Dermis blood vessel endothelial cell (primary cell): Measurements from ENCODE around the gene RPS19. TPM values are rescaled to one million over a fixed set of nuclear protein-coding genes. Genes with fewer than 3 reads are reported as not detected.

Experiments
- DNase-seq: peaks from one replicate; pipeline ENCODE4 v3.0.0; 2010
- total RNA-seq: library from RNA; depleted of rRNA; stranded (reverse); fragments of >200 nt; gene quantifications from 2 replicates; pipeline ENCODE4 v1.2.3, GENCODE V29; 2014

Gene RPS19
- total RNA-seq, 1 donor from 2014 or later = 1,770 TPM

DNA sequence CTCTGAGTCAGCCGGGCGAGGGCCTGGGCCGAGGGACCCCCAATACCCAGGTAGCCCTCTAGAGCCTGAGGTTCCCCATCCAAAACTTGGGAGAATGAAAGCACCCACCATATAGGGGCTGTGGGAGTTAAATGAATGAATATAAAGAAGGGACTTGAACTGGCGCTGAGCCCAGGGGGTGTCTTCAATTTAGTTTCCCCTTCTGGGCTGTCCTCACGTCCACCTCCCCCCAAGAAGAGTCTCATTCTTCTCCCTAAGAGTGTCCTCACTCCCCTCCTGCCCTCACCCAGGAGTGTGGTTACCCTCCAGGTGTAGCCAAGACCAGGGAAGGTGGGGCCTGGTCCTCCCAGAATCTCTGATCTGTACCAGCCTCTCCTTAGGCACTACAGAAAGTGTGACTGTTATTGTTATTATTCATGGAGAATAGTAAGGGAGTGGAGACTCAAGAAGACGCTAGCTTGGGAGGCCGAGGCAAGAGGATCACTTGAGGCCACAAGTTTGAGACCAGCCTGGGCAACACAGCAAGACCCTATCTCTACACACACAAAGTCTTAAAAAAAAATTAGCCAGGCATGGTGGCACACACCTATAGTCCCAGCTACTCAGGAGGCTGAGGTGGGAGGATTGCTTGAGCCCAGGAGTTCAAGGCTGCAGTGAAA, 19.7 kb downstream of the RPS19 start:
- no peak for DNase-seq

DNA sequence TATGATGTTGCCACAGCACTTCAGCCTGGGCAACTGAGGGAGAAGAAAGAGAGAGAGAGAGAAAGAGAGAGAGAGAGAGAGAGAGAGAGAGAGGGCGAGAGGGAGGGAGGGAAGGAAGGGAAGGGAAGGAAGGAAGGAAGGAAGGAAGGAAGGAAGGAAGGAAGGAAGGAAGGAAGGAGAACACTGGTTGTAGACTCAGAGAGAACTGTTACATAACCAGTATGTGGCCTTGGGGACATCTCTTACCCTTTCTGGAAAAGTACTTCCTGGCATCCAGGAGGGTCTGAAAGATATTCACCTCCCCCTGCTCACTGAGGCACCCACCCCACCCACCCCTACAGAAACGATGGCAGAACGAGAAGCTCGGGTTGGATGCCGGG, 20.3 kb downstream of the RPS19 start:
- DNase-seq = no peak

DNA sequence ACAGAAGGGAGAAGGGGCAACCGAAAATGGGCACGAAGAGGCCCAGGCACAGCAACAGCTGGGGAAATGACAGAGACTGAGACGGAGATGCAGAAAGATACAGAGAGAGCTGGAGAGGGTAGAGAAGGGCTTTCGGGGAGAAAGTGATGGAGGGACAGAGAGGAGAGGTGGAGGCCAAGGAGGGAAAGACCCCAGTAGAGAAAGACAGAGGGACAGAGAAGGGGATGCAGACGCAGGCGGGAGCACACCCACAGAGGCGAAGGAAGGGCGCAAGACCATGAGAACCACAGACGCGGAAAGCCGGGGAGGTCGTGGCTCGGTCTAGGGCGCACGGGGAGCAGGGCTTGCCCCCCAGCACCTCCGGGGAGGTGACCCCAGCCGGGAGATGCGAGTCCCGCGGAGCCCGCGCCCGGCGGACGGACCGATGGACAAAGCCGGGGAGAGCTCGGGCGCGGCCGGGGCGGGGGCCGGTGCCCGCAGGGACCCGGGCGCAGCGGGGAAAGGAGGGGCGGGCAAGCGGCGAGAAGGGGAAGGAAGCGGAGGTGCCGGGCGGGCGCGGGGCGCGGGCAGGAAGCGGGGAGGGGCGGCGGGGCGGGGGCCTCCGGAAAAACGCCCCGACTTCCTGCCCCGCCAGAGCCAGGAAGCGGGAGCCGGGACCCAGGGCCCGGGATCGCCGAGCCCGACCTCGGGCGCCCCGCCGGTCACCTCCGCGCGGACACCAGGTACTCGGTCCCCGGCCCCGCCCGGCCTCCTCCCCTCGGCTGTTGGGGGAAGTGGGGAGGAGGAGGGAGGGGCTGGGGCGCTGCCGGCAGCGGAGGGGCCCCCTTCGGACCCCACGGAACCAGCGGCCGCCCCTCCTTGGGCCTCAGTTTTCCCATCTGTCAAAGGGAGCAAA, 22.8 kb downstream of the RPS19 start, which contains the start of gene ARHGEF1:
Gene ARHGEF1 (plus strand): TSS at position 617 of the 895 bp plus-strand sequence. CDS start 4,899 bp downstream, outside the sequence.
- DNase-seq = peak; percentile 29

DNA sequence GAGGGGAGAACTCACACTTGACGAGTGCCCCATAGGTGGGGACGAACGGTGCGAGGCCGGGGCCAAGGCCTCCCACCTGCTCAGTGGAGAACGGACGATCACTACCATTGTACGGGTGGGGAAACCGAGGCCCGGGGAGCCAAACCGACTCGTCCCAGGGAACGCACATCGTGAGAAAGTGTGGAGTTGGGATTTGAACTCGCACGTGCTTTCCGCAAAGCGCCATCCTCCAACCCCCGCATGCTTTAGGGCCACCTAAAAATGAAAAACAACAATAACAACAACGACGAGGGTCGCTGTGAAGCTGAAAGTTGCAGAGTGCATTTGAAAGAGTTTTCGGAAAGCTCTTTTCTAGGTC, 23.4 kb downstream of the RPS19 start:
- peak; percentile 21 for DNase-seq

DNA sequence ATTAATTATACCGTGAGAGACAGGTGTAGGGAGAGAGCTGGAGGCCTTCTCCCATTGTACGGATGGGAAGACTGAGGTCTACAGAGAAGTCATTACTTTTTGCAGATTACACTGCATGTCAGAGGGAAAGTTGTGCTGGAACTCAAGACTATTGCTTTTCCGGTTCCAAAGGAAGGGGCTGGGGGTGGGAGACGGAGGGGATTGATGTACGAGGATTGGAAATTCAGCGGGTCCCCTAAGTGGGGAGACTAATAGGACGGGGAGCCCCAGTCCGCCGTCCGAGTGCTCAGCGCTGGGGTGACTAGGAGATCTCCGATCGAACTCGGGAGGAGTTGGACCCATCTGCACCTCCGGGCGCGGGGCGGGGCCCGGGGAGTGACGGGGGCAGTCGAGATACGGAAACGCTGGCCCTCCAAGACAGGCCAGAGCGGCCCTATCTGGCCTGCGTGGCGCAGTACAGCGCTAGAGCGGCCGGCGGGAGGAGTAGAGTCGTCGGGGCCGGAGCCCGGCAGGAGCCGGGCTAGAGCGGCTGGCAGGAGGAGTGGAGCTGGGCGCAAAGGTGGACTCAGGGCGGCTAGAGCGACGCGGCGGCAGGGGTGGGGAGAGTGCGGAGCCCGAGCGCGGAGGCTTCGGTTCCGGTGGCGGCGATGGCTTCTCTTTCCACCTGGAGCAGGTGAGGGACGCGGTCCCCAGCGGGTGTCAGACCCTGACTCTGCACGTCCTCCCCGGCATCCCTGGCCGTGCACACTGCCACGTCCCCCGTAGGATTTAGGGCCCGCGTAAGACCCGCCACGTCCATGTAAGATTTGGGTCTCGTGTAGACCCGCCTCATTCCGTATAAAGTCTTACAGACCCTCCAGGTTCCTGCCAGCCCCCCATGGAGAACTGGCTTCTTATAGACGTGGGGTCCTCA, 24.0 kb downstream of the RPS19 start:
- peak; percentile 96 for DNase-seq

DNA sequence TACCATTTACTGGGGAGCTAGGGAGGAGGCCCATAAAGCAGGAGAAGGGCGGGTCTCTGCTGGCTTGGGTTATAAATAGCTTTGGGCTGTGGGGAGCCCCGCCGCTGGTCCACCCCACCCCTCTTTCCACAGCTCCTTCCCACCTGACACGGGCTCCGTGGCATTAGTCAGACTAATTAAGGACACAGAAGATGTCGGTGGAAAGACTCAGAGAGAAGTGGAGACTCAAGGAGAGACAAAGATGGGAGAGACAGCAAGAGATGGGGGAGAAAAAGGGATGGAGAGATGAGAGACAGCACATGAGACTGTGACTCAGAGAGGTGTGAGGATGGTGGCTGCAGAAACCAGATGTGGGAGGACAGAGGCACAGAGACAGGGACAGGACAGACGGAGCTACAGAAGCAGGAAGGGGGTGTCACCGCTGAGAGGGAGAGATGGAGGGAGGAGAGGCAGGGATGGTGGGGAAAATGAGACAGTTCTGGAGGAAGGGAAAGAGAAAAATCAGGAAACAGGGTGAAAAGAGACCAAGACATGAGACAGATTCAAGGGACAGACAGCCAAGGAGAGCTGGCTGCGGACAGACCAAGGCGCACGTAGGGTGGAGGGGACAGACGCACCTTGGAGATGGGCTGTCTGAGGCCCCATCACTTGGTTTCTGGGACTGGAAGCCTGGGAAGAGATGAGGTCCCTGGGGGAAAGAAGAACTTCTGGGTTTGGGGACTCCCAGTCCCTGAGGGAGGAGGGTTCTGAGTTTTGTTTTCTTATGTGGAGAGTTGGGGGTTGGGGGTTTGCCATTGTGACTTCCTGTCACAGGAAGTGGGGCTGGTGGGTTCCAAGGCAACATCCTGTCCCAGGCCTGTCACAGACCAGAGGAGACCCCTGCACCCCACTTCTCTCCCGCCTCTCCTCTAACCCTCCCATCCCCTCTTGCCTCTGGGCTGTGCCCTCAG, 27.0 kb downstream of the RPS19 start:
- DNase-seq = no peak

DNA sequence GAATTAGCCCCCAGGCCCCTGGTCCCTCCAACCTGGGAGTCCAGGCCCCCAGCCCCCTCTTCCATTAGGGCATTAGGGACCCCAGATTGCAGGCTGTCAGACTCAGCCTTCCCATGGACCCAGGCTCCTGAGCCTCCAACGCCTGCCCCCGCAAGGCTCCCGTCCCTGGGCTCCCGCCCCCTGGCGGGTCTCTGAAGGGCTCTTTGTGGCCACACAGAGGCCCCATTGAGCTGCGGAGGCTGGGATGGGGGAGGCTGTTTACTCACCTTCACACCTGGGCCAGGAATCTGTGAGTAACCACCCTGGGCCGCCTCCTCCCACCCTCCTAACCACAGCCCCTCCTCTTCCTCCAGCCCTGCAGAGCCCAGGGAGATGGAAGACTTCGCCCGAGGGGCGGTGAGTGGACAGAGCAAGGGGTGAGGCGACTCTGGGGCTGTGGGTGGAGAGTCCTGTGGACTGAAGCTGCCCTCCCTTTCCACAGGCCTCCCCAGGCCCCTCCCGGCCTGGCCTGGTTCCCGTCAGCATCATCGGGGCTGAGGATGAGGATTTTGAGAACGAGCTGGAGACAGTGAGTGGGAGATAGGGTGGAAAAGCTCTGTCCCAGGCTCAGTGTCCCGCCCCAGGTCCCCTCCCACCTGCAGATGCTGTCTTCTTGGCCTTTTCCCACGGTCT, 27.8 kb downstream of the RPS19 start:
- DNase-seq = no peak

DNA sequence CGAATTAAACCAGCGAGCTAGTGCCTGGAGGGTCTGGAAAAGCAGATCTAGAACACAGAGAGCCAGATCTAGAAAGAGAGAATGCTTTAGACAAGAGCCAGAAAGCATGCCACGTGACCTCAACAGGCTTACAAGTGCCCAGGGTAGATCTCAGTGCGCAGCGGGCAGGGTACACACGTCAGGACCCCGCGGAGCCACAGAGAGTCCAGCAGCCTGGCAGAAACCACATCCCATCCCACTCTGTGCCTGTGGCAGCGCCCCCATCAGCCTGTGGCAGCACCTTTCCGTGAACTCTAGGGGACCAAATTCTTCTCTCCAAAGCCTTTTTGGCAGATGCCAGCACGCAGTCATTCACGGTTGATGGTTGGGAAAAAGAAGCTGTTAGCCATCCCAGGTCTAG, 28.9 kb downstream of the RPS19 start:
- DNase-seq = no peak

DNA sequence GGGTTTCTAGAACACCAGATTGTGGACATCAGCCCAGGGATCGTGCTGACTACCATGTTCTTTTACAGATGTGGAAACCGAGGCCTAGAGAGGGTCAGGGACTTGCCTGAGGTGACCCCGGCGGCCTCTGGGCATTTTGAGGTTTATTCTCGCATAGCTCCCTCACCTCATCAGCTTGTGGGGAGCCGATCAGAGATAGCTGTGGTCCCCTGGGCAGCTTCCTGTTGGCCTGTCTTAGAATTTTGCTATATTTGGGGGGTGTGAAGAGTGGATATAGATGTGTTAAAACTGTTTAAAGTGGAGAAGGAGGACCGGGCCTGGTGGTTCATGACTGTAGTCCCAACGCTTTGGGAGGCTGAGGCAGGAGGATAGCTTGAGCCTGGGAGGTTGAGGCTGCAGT, 29.8 kb downstream of the RPS19 start:
- no peak for DNase-seq

DNA sequence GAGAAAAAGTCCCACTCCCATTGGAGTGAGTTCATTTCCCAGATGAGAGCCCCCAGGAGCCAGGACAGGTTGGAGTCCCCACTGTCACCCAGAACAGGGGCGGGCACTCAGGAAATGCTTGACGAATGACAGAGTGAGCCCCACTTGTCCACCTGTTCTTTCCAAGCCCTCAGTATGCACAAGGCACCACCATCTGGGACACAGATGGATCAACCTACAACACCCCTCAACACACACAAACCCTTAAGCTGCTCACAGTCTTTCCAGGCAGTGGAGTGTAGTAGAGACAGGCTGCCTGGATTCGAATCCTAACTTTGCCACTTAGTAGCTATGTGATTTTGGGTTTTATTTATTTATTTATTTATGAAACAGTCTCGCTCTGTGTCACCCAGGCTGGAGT, 30.9 kb downstream of the RPS19 start:
- no peak for DNase-seq

DNA sequence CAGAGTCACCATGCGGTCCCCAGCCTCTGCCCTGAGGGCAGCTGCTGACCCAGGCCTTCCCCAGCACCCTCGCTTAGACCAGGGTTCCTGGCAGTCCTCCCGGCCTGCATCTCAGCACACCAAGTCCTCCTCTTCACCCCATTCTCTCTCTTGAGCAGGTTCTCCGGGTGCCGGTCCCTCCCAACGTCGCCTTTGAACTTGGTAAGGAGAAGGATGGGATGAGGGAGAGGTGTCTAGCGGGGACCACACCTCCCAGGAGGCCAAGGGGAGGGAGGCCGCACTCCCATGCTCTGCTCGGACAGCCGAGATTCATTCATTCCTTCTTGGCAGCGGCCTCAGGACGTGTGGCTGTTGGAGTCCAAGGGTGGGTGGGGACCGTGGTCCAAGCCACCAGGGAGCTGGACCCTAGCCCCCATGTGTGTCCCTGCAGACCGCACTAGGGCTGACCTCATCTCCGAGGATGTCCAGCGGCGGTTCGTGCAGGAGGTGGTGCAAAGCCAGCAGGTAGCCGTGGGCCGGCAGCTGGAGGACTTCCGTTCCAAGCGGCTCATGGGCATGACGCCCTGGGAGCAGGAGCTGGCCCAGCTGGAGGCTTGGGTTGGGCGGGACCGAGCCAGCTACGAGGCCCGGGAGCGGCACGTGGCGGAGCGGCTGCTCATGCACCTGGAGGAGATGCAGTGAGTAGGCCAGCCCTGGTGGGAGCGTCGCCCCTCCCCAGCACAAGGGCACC, 32.3 kb downstream of the RPS19 start:
- no peak for DNase-seq

DNA sequence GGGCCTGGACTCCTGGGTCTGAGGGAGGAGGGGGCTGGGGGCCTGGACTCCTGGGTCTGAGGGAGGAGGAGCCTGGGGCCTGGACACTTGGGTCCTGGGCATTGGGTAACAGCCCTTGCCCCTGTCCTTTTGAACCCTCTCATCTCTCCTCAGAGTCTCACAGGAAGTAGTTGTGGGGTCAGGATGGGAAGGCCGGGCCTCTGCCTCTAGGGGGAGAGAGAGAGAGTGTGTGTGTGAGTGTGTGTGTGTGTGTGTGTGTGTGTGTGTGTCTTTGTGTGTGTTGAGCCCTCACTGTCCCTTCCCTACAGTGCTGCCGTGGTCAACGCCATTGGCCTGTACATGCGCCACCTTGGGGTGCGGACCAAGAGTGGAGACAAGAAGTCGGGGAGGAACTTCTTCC, 33.8 kb downstream of the RPS19 start:
- DNase-seq = no peak

DNA sequence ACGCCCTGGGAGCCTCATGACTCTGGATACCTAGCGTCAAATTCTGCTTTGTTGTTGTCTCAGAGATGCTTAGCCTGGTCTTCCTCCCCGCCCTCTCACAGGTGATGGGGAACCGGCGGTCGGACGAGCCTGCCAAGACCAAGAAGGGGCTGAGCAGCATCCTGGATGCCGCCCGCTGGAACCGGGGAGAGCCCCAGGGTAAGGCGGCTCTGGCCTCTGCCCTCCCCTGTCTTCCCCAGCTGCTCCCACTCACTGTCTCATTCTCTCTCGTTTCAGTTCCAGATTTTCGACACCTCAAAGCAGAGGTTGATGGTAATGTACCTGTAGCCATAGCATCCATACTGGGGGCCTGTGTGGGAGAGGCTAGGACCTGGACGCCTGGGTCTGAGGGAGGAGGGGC, 34.3 kb downstream of the RPS19 start:
- no peak for DNase-seq

DNA sequence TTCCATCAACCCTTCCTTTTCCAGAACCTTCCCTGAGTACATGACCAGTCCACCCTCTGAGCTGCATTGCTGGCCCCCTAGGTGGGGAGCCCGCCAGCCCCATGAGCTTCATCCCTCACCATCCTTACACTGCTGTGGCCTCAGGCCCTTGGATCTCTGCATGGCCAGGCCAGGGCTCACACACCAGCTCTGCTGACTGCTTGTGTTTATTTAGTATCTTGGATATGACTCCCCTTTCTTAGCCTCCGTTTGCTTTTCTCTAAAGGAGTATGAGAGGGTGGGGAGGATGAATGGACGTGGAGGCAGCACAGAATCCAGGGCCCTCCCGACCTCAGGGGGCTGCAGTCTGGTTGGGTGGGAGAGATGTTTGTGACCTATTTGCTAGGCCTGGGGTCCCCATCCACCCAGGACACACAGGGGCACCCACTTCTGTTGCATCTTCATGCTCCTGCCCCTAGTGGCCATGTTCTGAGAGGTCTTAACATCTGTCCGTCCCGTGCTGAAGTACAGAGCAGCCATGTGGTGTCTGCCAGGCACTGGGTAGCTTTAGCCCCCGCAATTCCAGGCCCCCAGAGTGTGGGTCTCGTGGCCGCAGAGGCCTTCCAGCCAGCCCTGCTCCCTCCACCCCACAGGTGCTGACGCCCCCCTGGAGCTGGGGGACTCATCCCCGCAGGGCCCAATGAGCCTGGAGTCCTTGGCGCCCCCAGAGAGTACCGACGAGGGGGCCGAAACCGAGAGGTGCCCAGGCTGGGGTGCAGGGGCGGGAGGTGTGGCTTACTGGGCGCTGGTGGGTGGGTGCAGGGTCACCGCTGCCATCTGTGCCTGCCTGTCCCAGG, 35.9 kb downstream of the RPS19 start:
- no peak for DNase-seq

DNA sequence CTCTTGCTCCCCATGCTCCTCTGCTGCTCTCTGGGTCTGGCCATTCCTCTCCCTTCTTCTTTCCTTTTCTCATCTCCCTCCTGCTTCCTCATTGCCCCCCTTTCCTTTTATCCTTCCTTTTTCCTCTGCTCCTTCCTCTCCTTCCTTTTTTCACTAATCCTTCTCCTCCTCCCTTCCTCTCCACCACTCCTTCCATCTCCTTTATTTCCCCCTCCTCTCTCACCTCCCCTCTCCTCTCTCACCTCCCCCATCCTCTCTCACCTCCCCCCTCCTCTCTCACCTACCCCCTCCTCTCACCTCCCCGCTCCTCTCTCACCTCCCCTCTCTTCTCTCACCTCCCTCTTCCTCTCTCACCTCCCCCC, 36.5 kb downstream of the RPS19 start:
- no peak for DNase-seq

DNA sequence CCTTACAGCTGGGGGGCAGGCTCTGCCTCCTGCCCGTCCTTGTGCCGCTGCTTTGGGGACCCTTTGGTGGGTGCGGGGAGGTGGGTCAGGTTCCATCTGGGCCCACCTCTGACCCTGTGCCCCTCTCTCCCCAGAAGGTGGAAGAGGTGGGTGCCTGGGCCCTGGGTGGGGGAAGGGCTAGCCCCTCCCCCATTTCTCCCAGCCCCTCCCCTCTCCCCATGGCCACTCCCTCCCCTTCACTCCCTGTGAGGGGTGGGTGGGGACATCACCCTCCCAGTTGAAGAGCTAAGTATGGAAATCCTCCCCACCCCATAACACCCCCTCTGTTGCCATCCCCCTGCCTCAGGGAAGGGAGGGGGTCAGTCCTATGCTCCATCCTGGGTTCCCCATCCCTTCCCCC, 37.1 kb downstream of the RPS19 start:
- DNase-seq = no peak

DNA sequence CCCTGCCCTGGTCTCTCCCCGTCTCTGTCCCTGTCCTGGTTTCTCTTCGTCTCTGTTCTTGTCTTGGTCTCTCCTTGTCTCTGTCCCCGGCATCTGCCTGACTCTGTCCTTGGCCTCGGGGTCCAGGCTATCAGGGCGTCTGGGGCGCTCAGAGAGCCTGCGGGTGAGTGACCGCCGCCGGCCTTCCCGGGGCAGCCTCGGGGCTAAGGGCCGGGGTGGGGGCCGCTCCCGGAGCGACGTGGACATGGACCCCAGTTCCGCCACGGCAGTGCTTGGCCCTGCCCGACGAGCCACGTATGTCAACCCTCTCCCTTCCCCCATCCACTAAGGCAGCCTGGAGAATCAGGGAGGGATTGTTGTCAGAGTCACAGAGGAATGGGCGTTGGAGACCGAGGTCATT, 37.8 kb downstream of the RPS19 start:
- DNase-seq = no peak

DNA sequence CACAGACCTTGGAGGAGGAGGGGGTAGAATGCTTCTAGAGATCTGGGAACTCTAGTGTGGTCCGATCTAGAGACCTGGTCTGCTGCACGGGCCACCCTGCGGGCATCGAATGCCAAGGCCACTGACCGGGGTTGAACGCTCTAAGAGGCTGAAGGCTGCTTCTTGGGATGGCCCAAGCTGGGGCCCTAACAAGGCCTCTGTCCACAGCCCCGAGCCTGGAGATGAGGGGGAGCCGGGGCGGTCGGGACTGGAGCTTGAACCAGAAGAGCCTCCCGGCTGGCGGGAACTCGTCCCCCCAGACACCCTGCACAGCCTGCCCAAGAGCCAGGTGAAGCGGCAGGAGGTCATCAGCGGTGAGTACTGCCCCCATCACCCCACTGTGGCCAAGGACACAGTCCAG, 38.2 kb downstream of the RPS19 start:
- DNase-seq = no peak

DNA sequence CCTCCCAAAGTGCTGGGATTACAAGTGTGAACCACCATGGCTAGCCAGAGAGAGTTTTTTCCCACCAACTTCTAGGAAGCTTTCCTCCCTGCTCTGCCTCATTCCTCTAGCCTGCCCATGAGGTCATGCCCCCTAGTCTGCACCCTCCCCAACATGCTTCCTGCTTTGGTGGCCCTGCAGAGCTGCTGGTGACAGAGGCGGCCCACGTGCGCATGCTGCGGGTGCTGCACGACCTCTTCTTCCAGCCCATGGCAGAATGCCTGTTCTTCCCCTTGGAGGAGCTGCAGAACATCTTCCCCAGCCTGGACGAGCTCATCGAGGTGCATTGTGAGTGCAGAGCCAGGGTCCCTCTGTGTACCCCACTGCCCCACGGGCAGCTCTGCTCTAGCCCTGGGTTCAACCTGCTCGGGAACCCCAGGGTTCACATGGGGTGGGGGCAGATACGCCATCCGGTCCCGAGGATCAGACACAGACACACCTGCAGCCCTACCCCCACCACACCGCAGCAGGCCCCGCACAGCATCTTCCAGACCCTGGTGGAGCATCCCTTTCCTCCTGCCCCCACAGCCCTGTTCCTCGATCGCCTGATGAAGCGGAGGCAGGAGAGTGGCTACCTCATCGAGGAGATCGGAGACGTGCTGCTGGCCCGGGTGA, 41.8 kb downstream of the RPS19 start:
- no peak for DNase-seq
